Activated B cell treated with CpG ODN at 0.5 μM for 24 hours (primary cell): ENCODE measurements around the gene ISY1. TPM values are rescaled to one million over a fixed set of nuclear protein-coding genes. Genes with fewer than 3 reads are reported as not detected.
"Not testable (repeated sequence)": the region's sequence is repeated elsewhere in the genome, so short reads cannot be mapped to it uniquely, and the experiment has no call there.

Source experiments
- ATAC-seq: fragments of 200-7000 bp; cut with Tn5 transposase; one replicate; pipeline ENCODE4 v1.10.0; 2021; ENCODE audit warnings: low read depth, mild to moderate bottlenecking, moderate library complexity
- CTCF ChIA-PET: fragments of 350-600 bp; sonication (Branson Sonifier 250); formaldehyde crosslinking; loops from one replicate; lab custom pipeline; 2021; ENCODE audit warnings: antibody characterized with exemption; lab: Charles Lee
- POLR2A ChIA-PET: fragments of 350-600 bp; sonication (Branson Sonifier 250); formaldehyde crosslinking; loops from one replicate; lab custom pipeline; 2021; ENCODE audit warnings: antibody characterized with exemption; lab: Charles Lee
- DNase-seq: peaks from one replicate; pipeline ENCODE4 v3.0.0; 2022
- H3K27ac Mint-ChIP-seq: one replicate; pipeline ENCODE4 v1.8.0; 2020; ENCODE audit warnings: mixed read lengths
- H3K27me3 Mint-ChIP-seq: one replicate; pipeline ENCODE4 v1.8.0; 2021; ENCODE audit warnings: mixed read lengths
- H3K36me3 Mint-ChIP-seq: one replicate; pipeline ENCODE4 v1.8.0; 2021; ENCODE audit warnings: low read depth, mixed read lengths
- H3K4me1 Mint-ChIP-seq: one replicate; pipeline ENCODE4 v1.8.0; 2021; ENCODE audit warnings: mixed read lengths
- H3K4me3 Mint-ChIP-seq: one replicate; pipeline ENCODE4 v1.8.0; 2020; ENCODE audit warnings: mild to moderate bottlenecking, mixed read lengths
- H3K9me3 Mint-ChIP-seq: one replicate; pipeline ENCODE4 v1.8.0; 2020; ENCODE audit warnings: mixed read lengths
- intact Hi-C: fragments of 100-400 bp; cut with micrococcal nuclease; formaldehyde crosslinking; loops from one replicate; pipeline ENCODE4 v1.15.1; 2024
- total RNA-seq: library from RNA; stranded (reverse); gene quantifications from 2 replicates; pipeline ENCODE4 v1.2.3, GENCODE V29; 2022
- TF ChIP-seq, protein P1 (sequence below): fragments of 200-600 bp; IDR thresholded peaks from one replicate; pipeline ENCODE4 v1.8.0; 2022; ENCODE audit warnings: antibody characterized with exemption, mild to moderate bottlenecking

Gene ISY1
- total RNA-seq, 1 donor from 2014 or later = 47.7 TPM

DNA sequence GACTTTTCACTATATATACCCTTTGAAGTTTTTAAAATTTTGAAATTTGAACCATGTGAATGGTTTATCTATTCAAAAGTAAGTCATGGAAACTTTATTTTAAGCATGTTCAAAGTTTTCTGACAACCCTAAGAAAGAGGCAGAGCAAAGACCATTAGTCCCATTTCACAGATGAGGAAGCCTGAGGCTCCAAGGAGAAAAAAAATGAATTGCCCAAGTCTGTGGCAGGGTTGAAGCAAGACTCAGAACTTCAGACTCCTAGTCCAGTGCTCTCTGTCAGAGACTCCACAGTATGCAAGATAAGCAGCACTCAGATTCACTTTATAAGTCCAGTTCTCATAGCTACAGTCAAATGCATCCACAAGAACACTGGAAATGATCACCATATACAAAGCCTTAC lies 43.7 kb downstream of the ISY1 start:
- peaks cover 37% of the 10 kb centered on the region for H3K4me1 Mint-ChIP-seq
- TF ChIP-seq, protein P1, sequence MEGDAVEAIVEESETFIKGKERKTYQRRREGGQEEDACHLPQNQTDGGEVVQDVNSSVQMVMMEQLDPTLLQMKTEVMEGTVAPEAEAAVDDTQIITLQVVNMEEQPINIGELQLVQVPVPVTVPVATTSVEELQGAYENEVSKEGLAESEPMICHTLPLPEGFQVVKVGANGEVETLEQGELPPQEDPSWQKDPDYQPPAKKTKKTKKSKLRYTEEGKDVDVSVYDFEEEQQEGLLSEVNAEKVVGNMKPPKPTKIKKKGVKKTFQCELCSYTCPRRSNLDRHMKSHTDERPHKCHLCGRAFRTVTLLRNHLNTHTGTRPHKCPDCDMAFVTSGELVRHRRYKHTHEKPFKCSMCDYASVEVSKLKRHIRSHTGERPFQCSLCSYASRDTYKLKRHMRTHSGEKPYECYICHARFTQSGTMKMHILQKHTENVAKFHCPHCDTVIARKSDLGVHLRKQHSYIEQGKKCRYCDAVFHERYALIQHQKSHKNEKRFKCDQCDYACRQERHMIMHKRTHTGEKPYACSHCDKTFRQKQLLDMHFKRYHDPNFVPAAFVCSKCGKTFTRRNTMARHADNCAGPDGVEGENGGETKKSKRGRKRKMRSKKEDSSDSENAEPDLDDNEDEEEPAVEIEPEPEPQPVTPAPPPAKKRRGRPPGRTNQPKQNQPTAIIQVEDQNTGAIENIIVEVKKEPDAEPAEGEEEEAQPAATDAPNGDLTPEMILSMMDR = no peak
- no peak overlapping the region for H3K4me3 Mint-ChIP-seq
- ChIA-PET POLR2A (interaction anchor here (2.2 kb wide), 1 partner anchor 45 kb away, joined by 5 read pairs; no protein-coding TSS in a partner anchor), CTCF (interaction anchor here (1.6 kb wide), 1 partner anchor 63 kb away, joined by 4 read pairs; no protein-coding TSS in a partner anchor)
- peaks cover 20% of the 10 kb centered on the region for H3K36me3 Mint-ChIP-seq
- no peak overlapping the region for H3K27ac Mint-ChIP-seq
- H3K9me3 Mint-ChIP-seq = no peaks in the 10 kb centered on the region
- DNase-seq (no peak), ATAC-seq (no peak)
- intact Hi-C loops = no loop called here
- H3K27me3 Mint-ChIP-seq = no peaks in the 10 kb centered on the region

DNA sequence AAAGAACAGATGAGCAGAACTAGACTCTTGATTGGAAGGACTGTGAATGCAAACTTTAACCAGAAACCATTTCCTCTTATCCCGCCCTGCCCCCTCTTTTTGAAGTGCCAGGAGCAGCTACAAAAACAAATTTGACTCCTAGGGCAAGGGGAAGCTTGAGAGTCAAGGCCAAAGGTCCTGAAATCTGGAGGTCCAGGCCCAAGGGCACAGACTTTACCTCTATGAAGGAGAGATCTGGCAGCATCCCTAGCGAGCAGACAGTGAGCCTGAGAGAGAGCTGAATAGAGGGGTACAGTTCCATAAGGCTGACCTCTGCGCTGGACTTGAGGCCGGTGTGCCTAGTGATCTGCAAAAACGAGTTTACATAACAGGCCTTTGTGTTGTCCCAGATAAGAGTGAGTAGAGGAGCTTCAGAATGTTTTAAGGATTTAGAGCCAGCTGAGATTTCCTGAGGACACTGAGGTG lies 44.3 kb downstream of the ISY1 start:
- peaks cover 20% of the 10 kb centered on the region for H3K36me3 Mint-ChIP-seq
- TF ChIP-seq, protein P1 = no peak
- POLR2A ChIA-PET = interaction anchor here (2.2 kb wide), 1 partner anchor 45 kb away, joined by 5 read pairs; no protein-coding TSS in a partner anchor
- no peak overlapping the region for H3K4me3 Mint-ChIP-seq
- peaks cover 33% of the 10 kb centered on the region for H3K4me1 Mint-ChIP-seq
- intact Hi-C loops = no loop called here
- no peaks in the 10 kb centered on the region for H3K27me3 Mint-ChIP-seq
- no peak overlapping the region for H3K27ac Mint-ChIP-seq
- ATAC-seq (no peak), DNase-seq (no peak)
- no peaks in the 10 kb centered on the region for H3K9me3 Mint-ChIP-seq
- CTCF ChIA-PET = no interaction called here

DNA sequence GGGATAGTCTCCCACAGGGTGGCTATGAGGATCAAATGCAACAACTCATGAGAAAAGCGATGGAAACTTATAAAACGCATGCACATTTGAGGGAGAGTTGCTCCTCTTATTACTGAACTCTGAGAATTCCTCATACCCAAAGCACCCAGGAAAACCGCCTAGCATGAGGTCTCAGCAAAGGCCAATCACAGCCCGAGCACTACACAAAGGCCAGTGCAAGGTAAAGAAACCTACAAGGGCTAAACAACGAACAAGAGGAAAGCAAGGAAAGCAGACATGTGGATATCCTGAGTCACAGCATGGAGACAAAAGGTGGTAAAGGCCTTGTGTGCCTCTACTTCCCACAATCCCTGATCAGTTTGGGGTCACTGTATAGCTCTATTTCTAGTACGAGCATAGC lies 46.4 kb downstream of the ISY1 start:
- H3K9me3 Mint-ChIP-seq = no peaks in the 10 kb centered on the region
- peaks cover 27% of the 10 kb centered on the region for H3K36me3 Mint-ChIP-seq
- no peak overlapping the region for H3K4me3 Mint-ChIP-seq
- intact Hi-C loops = no loop called here
- ChIA-PET POLR2A (no interaction called here), CTCF (no interaction called here)
- H3K27me3 Mint-ChIP-seq = no peaks in the 10 kb centered on the region
- TF ChIP-seq, protein P1 = no peak
- no peak for DNase-seq
- peaks cover 21% of the 10 kb centered on the region for H3K4me1 Mint-ChIP-seq
- ATAC-seq = no peak
- H3K27ac Mint-ChIP-seq = no peak overlapping the region

DNA sequence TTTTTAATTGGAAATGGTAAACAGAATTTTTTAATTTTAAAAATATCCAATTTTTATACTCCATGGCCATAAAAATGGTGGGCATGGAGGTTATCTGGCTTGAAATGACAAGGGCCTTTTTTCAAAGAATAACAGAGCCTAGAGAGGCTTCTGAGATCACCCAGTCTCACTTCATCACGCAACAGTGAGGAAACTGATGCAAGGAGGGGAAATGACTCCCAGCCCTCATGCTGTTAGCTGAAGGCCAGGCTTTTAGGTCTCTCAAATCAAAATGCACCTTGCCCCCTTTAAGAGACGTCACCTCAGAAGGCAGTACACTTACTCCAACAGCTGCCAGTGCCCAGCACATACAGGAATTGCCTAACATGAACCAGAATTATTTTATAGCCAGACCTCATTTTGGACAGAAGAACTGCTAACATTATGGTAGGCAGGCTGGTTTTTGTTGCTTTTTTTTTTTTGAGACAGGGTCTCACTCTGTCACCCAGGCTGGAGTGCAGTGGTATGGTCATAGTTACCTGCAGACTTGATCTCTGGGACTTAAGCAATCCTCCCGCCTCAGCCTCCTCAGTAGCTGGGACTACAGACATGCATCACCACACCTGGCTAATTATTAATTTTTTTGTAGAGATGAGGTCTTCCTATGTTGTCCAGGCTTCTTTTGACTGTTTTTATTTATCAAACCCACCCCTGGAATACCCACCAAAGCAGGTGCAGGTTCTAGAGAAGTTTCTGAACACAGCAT lies 48.4 kb downstream of the ISY1 start:
- peaks cover 5% of the 10 kb centered on the region for H3K4me1 Mint-ChIP-seq
- ChIA-PET CTCF (no interaction called here), POLR2A (interaction anchor here (0.7 kb wide), 1 partner anchor 21 kb away, joined by 3 read pairs; no protein-coding TSS in a partner anchor)
- H3K4me3 Mint-ChIP-seq = no peak overlapping the region
- TF ChIP-seq, protein P1 = no peak
- H3K36me3 Mint-ChIP-seq = peaks cover 37% of the 10 kb centered on the region
- H3K27me3 Mint-ChIP-seq = no peaks in the 10 kb centered on the region
- intact Hi-C loops = no loop called here
- DNase-seq = no peak
- H3K9me3 Mint-ChIP-seq = no peaks in the 10 kb centered on the region
- ATAC-seq = no peak
- H3K27ac Mint-ChIP-seq = no peak overlapping the region

DNA sequence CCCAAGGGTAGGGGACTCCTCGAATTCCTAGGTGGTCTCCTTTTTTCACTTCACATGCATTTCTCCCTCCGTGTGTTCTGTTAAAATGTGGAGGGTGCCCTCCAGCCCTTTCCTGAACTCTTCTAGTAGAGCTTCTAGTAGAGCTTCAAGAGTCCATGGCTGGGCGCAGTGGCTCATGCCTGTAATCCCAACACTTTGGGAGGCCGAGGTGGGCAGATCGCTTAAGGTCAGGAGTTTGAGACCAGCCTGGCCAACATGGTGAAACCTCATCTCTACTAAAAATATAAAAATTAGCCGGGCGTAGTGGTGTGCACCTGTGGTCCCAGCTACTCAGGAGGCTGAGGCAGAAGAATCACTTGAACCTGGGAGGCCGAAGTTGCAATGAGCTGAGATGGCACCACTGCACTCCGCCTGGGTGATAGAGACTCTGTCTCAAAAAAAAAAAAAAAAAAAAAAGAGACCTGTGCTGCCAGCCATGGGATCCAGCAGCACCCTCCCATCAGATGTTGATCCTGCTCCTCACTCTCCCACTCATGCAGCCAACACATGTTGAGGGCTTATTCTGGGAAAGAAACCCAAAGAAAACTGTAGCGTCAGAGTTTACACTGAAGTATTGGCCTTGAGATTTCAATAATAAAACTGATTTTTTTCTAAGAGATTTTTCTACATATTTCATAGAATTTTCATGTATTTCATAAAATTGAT lies 49.6 kb downstream of the ISY1 start:
- CTCF ChIA-PET, intact Hi-C loops, DNase-seq, H3K4me3 Mint-ChIP-seq, H3K9me3 Mint-ChIP-seq, ATAC-seq, H3K27me3 Mint-ChIP-seq, H3K4me1 Mint-ChIP-seq, H3K27ac Mint-ChIP-seq: not testable (repeated sequence)
- H3K36me3 Mint-ChIP-seq = peaks cover 27% of the 10 kb centered on the region
- POLR2A ChIA-PET = interaction anchor here (0.7 kb wide), 1 partner anchor 13 kb away, joined by 3 read pairs; no protein-coding TSS in a partner anchor
